Bone marrow (tissue), 2 donors: Measurements from ENCODE around the gene RPLP2.

Experiments used
- DNase-seq, 2 donors: peaks; one replicate each; lab custom pipeline; 2025; lab: John Stamatoyannopoulos, UW

Gene RPLP2

GRCh38 chr11:824292-824880 is 14.6 kb downstream of the RPLP2 start:
- DNase-seq = no peak

GRCh38 chr11:824942-825341 is 15.2 kb downstream of the RPLP2 start:
- DNase-seq = no peak

GRCh38 chr11:825366-826226 is 15.8 kb downstream of the RPLP2 start:
- no peak for DNase-seq

GRCh38 chr11:826227-826621 is 16.5 kb downstream of the RPLP2 start:
- no peak for DNase-seq

- DNase-seq = no peak
These were observed 17.0 kb downstream of the RPLP2 start for GRCh38 chr11:826836-827145.

GRCh38 chr11:827146-827896 is 17.6 kb downstream of the RPLP2 start:
- DNase-seq = no peak

GRCh38 chr11:827897-828192 is 18.1 kb downstream of the RPLP2 start, which contains the start of gene CRACR2B:
Gene CRACR2B, plus strand, starts transcription at chr11:827919. Its CDS starts 689 bp downstream, at chr11:828608.
- no peak for DNase-seq

- no peak for DNase-seq
These were observed 18.9 kb downstream of the RPLP2 start for GRCh38 chr11:828506-829175.

GRCh38 chr11:829176-829846 is 19.5 kb downstream of the RPLP2 start:
- DNase-seq = no peak

GRCh38 chr11:829847-830294 is 20.1 kb downstream of the RPLP2 start:
- no peak for DNase-seq

- no peak for DNase-seq
These were observed 20.7 kb downstream of the RPLP2 start for GRCh38 chr11:830295-831117.

GRCh38 chr11:831118-831864 is 21.5 kb downstream of the RPLP2 start:
- DNase-seq = no peak

GRCh38 chr11:831961-832528 is 22.3 kb downstream of the RPLP2 start:
- no peak for DNase-seq

GRCh38 chr11:832529-833113 is 22.9 kb downstream of the RPLP2 start, which contains the start of gene CD151:
Gene CD151, plus strand, starts transcription at chr11:832952. Its CDS starts 3,118 bp downstream, at chr11:836070.
- DNase-seq = peak in 1 of 2 donors; percentile 62

- DNase-seq = peak in 1 of 2 donors; percentile 62
These were observed 23.5 kb downstream of the RPLP2 start for GRCh38 chr11:833114-833791.

GRCh38 chr11:833849-834311 is 24.1 kb downstream of the RPLP2 start:
- DNase-seq = no peak

GRCh38 chr11:834371-835316 is 24.9 kb downstream of the RPLP2 start:
- peak; percentile 11 to 35 for DNase-seq

GRCh38 chr11:836274-836673 is 26.5 kb downstream of the RPLP2 start:
- DNase-seq = no peak
